ENCODE data around the gene IL5.

- TF ChIP-seq CTCF (IDR thresholded peaks at IDR 0.05; ENCODE audit: low read depth, low read length, missing input control) (no peak), REST (IDR thresholded peaks at IDR 0.05) (no peak), RAD21 (IDR thresholded peaks at IDR 0.05) (peak in 1 of 2 donors; percentile 8), GABPA (IDR thresholded peaks at IDR 0.05 in 1 of 2, conservative IDR thresholded peaks at IDR 0.05 in 1 of 2) (no peak), ATF3 (IDR thresholded peaks at IDR 0.05) (no peak), TAF1 (conservative IDR thresholded peaks at IDR 0.05) (no peak), EGR1 (IDR thresholded peaks at IDR 0.05; ENCODE audit: low read depth in 2 of 2) (peak; percentile 33 to 44), YY1 (IDR thresholded peaks at IDR 0.05) (peak; percentile 79), RXRA (IDR thresholded peaks at IDR 0.05) (no peak)
- TF ChIP-seq, protein P1, sequence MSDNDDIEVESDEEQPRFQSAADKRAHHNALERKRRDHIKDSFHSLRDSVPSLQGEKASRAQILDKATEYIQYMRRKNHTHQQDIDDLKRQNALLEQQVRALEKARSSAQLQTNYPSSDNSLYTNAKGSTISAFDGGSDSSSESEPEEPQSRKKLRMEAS (IDR thresholded peaks at IDR 0.05) = no peak
- TF ChIP-seq, protein P2, sequence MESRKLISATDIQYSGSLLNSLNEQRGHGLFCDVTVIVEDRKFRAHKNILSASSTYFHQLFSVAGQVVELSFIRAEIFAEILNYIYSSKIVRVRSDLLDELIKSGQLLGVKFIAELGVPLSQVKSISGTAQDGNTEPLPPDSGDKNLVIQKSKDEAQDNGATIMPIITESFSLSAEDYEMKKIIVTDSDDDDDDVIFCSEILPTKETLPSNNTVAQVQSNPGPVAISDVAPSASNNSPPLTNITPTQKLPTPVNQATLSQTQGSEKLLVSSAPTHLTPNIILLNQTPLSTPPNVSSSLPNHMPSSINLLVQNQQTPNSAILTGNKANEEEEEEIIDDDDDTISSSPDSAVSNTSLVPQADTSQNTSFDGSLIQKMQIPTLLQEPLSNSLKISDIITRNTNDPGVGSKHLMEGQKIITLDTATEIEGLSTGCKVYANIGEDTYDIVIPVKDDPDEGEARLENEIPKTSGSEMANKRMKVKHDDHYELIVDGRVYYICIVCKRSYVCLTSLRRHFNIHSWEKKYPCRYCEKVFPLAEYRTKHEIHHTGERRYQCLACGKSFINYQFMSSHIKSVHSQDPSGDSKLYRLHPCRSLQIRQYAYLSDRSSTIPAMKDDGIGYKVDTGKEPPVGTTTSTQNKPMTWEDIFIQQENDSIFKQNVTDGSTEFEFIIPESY (IDR thresholded peaks at IDR 0.05) = no peak
Measured at GRCh38 chr5:132495667-132496190, 47.6 kb downstream of the IL5 start.
